Thymus (tissue), 11 donors: ENCODE results near the gene AKAP6. TPM values are rescaled to one million over a fixed set of nuclear protein-coding genes. Genes with fewer than 3 reads are reported as not detected.

Experiments used
- DNase-seq, 9 donors: peaks; one replicate each; pipeline ENCODE4 v3.0.0-alpha.2; 2013; ENCODE audit warnings: low spot score in 9 of 9, low read depth in 6 of 9, missing footprints in 1 of 9
- H3K27ac ChIP-seq, 2 donors: one replicate each; pipeline ENCODE4 v1.5.1; 2013; ENCODE audit warnings: control low read depth in 1 of 2, low read depth in 1 of 2, low read length in 1 of 2, mild to moderate bottlenecking in 1 of 2, moderate library complexity in 1 of 2
- H3K27me3 ChIP-seq, 2 donors: one replicate each; pipeline ENCODE4 v1.5.1; 2013; ENCODE audit warnings: low read length in 1 of 2; ENCODE audit not compliant: control insufficient read depth in 2 of 2, insufficient read depth in 1 of 2
- H3K36me3 ChIP-seq, 2 donors: one replicate each; pipeline ENCODE4 v1.5.1; 2013; ENCODE audit warnings: low read length in 1 of 2, mild to moderate bottlenecking in 1 of 2, moderate library complexity in 1 of 2; ENCODE audit not compliant: control insufficient read depth in 2 of 2, insufficient read depth in 2 of 2
- H3K4me1 ChIP-seq, 2 donors: one replicate each; pipeline ENCODE4 v1.5.1; 2013; ENCODE audit warnings: low read length in 2 of 2; ENCODE audit not compliant: control insufficient read depth in 2 of 2, insufficient read depth in 2 of 2
- H3K4me3 ChIP-seq, 2 donors: one replicate each; pipeline ENCODE4 v1.5.1; 2013; ENCODE audit warnings: low read length in 2 of 2, control low read depth in 1 of 2, mild to moderate bottlenecking in 1 of 2
- H3K9me3 ChIP-seq, 2 donors: one replicate each; pipeline ENCODE4 v1.5.1; 2013; ENCODE audit warnings: low read length in 1 of 2, mild to moderate bottlenecking in 1 of 2; ENCODE audit not compliant: control insufficient read depth in 2 of 2, insufficient read depth in 1 of 2
- WGBS: extraction: QIAGEN DNeasy Blood & Tissue Kit; methylation state at CpG from one replicate; pipeline ENCODE4 v1.1.7; 2013; 5-methylcytosine and 5-hydroxymethylcytosine counted together
- polyA plus RNA-seq: library from polyadenylated mRNA; stranded (reverse); fragments of 200-250 nt; gene quantifications from one replicate; pipeline ENCODE4 v1.2.3, GENCODE V29; 2013
- total RNA-seq: library from RNA; stranded (reverse); fragments of 120-200 nt; gene quantifications from one replicate; pipeline ENCODE4 v1.2.4, GENCODE V29; 2013
- donor health status: healthy.

AKAP6 gene
- total and polyA plus RNA-seq, 2 donors, result 1.4 to 2.0 TPM

GRCh38 chr14:32327255-32327961 lies 1.7 kb upstream of the AKAP6 start:
- peaks cover 0 to 4% of the 10 kb centered on the region in 2 donors for H3K4me1 ChIP-seq
- no peaks in the 10 kb centered on the region for H3K27me3 ChIP-seq
- no peak overlapping the region for H3K27ac ChIP-seq
- no peak overlapping the region for H3K4me3 ChIP-seq
- WGBS, result 87% methylated on average over 2 of the region's 2 CpGs
- H3K36me3 ChIP-seq, result no peaks in the 10 kb centered on the region
- DNase-seq, result peak in 4 of 9 donors; percentile 3 to 61 (median 14)
- H3K9me3 ChIP-seq, result no peaks in the 10 kb centered on the region

- DNase-seq, result no peak
- H3K36me3 ChIP-seq, result no peaks in the 10 kb centered on the region
- no peak overlapping the region for H3K27ac ChIP-seq
- no peaks in the 10 kb centered on the region for H3K9me3 ChIP-seq
- peaks cover 0 to 4% of the 10 kb centered on the region in 2 donors for H3K4me1 ChIP-seq
- 95% methylated on average over 2 of the region's 2 CpGs for WGBS
- H3K4me3 ChIP-seq, result no peak overlapping the region
- H3K27me3 ChIP-seq, result no peaks in the 10 kb centered on the region
Measured at GRCh38 chr14:32329690-32330285, 690 bp downstream of the AKAP6 start.

- WGBS, result 94% methylated on average over 4 of the region's 4 CpGs
- peaks cover 0 to 4% of the 10 kb centered on the region in 2 donors for H3K4me1 ChIP-seq
- no peaks in the 10 kb centered on the region for H3K9me3 ChIP-seq
- no peaks in the 10 kb centered on the region for H3K36me3 ChIP-seq
- no peaks in the 10 kb centered on the region for H3K27me3 ChIP-seq
- peak overlapping the region in 1 of 2 donors; percentile 33 for H3K27ac ChIP-seq
- H3K4me3 ChIP-seq, result no peak overlapping the region
- DNase-seq, result no peak
Measured at GRCh38 chr14:32330351-32331111, 1.4 kb downstream of the AKAP6 start.

GRCh38 chr14:32331206-32331605 lies 2.1 kb downstream of the AKAP6 start:
- Histone ChIP-seq H3K9me3 (no peaks in the 10 kb centered on the region), H3K36me3 (no peaks in the 10 kb centered on the region), H3K4me3 (no peak overlapping the region), H3K27ac (no peak overlapping the region), H3K27me3 (no peaks in the 10 kb centered on the region), H3K4me1 (peaks cover 0 to 4% of the 10 kb centered on the region in 2 donors)
- DNase-seq, result no peak
- WGBS, result 96% methylated on average over 5 of the region's 5 CpGs

GRCh38 chr14:32332415-32333316 lies 3.6 kb downstream of the AKAP6 start:
- Histone ChIP-seq H3K4me3 (no peak overlapping the region), H3K36me3 (no peaks in the 10 kb centered on the region), H3K9me3 (no peaks in the 10 kb centered on the region), H3K4me1 (peaks cover 0 to 2% of the 10 kb centered on the region in 2 donors), H3K27ac (no peak overlapping the region), H3K27me3 (no peaks in the 10 kb centered on the region)
- DNase-seq, result no peak
- 97% methylated on average over 2 of the region's 2 CpGs for WGBS

GRCh38 chr14:32336702-32337101 lies 7.6 kb downstream of the AKAP6 start:
- Histone ChIP-seq H3K9me3 (no peaks in the 10 kb centered on the region), H3K4me3 (no peak overlapping the region), H3K36me3 (no peaks in the 10 kb centered on the region), H3K4me1 (no peaks in the 10 kb centered on the region), H3K27ac (no peak overlapping the region), H3K27me3 (no peaks in the 10 kb centered on the region)
- WGBS, result 95% methylated on average over 2 of the region's 2 CpGs
- no peak for DNase-seq

GRCh38 chr14:32337759-32338158 lies 8.7 kb downstream of the AKAP6 start:
- Histone ChIP-seq H3K4me3 (no peak overlapping the region), H3K36me3 (no peaks in the 10 kb centered on the region), H3K27me3 (no peaks in the 10 kb centered on the region), H3K4me1 (no peaks in the 10 kb centered on the region), H3K27ac (no peak overlapping the region), H3K9me3 (no peaks in the 10 kb centered on the region)
- WGBS, result 95% methylated on average over 1 of the region's 1 CpG
- DNase-seq, result no peak

GRCh38 chr14:32339188-32339587 lies 10.1 kb downstream of the AKAP6 start:
- WGBS, result 93% methylated on average over 1 of the region's 1 CpG
- no peaks in the 10 kb centered on the region for H3K36me3 ChIP-seq
- no peaks in the 10 kb centered on the region for H3K9me3 ChIP-seq
- no peaks in the 10 kb centered on the region for H3K27me3 ChIP-seq
- H3K4me3 ChIP-seq, result no peak overlapping the region
- no peaks in the 10 kb centered on the region for H3K4me1 ChIP-seq
- DNase-seq, result no peak
- no peak overlapping the region for H3K27ac ChIP-seq
